Gastroesophageal sphincter (tissue), 4 donors: Measurements from ENCODE around the gene GALNT9. TPM values are rescaled to one million over a fixed set of nuclear protein-coding genes. Genes with fewer than 3 reads are reported as not detected.

Experiments used
- ATAC-seq: fragments of 150-250 bp; one replicate; pipeline ENCODE4 v1.9.1; 2016; ENCODE audit warnings: mild to moderate bottlenecking, moderate library complexity
- H3K27ac ChIP-seq, 4 donors: fragments of 200-600 bp; sonication (generic) in 3 of 4; 1 replicate in 3 of 4; 2 replicates in 1 of 4; pipeline ENCODE4 v1.5.1; 2016 to 2019
- H3K27me3 ChIP-seq: fragments of 200-600 bp; sonication (generic); one replicate; pipeline ENCODE4 v1.5.1; 2019
- H3K36me3 ChIP-seq, 2 donors: fragments of 200-600 bp; sonication (generic); one replicate each; pipeline ENCODE4 v1.5.1; 2019; ENCODE audit warnings: control low read depth in 1 of 2
- H3K4me1 ChIP-seq, 3 donors: fragments of 200-600 bp; sonication (generic); 1 replicate in 2 of 3; 2 replicates in 1 of 3; pipeline ENCODE4 v1.5.1; 2016 to 2019; ENCODE audit warnings: control low read depth in 2 of 3
- H3K4me3 ChIP-seq, 2 donors: fragments of 200-600 bp; sonication (generic); one replicate each; pipeline ENCODE4 v1.5.1; 2019; ENCODE audit warnings: mild to moderate bottlenecking in 1 of 2, moderate library complexity in 1 of 2
- H3K9me3 ChIP-seq, 3 donors: fragments of 200-600 bp; sonication (generic); one replicate each; pipeline ENCODE4 v1.5.1; 2017 to 2019; ENCODE audit warnings: control low read depth in 2 of 3
- EP300 ChIP-seq: sonication (generic); formaldehyde crosslinking; IDR thresholded peaks from one replicate; pipeline ENCODE4 v1.6.1; 2017; ENCODE audit warnings: antibody characterized with exemption, mild to moderate bottlenecking
- POLR2A ChIP-seq, 2 donors: fragments of 450-650 bp; IDR thresholded peaks; one replicate each; pipeline ENCODE4 v1.6.1; 2017; ENCODE audit warnings: antibody characterized with exemption in 2 of 2, mild to moderate bottlenecking in 2 of 2, moderate library complexity in 1 of 2
- POLR2AphosphoS5 ChIP-seq: sonication (generic); formaldehyde crosslinking; IDR thresholded peaks from one replicate; pipeline ENCODE4 v1.6.1; 2017; ENCODE audit warnings: antibody characterized with exemption
- WGBS, 2 donors: methylation state at CpG; one replicate each; pipeline ENCODE4 v1.1.5; 2018; ENCODE audit warnings: low coverage in 1 of 2; 5-methylcytosine and 5-hydroxymethylcytosine counted together
- total RNA-seq, 4 donors: library from RNA; depleted of rRNA; stranded (reverse); fragments of >200 nt; gene quantifications; one replicate each; pipeline ENCODE4 v1.1.0, GENCODE V29; 2016
- TF ChIP-seq, protein P1 (sequence below), 4 experiments: fragments of 200-600 bp in 2 of 4; fragments of 450-650 bp in 2 of 4; sonication (generic) in 1 of 4; IDR thresholded peaks; one replicate each; pipeline ENCODE4 v1.5.1; 2017 to 2019; ENCODE audit warnings: antibody characterized with exemption in 4 of 4, mild to moderate bottlenecking in 2 of 4, moderate library complexity in 2 of 4

The GALNT9 gene
- total RNA-seq, 4 donors from 2014 or later, result 2.0 TPM; not detected in 3

GRCh38 chr12:132166801-132167591 lies 162.4 kb downstream of the GALNT9 start:
- Histone ChIP-seq H3K4me3 (no peak overlapping the region), H3K27ac (no peak overlapping the region), H3K27me3 (peaks cover 88% of the 10 kb centered on the region), H3K9me3 (no peaks in the 10 kb centered on the region), H3K4me1 (peaks cover 0 to 17% (median 8%) of the 10 kb centered on the region in 3 donors), H3K36me3 (no peaks in the 10 kb centered on the region)
- TF ChIP-seq, protein P1, sequence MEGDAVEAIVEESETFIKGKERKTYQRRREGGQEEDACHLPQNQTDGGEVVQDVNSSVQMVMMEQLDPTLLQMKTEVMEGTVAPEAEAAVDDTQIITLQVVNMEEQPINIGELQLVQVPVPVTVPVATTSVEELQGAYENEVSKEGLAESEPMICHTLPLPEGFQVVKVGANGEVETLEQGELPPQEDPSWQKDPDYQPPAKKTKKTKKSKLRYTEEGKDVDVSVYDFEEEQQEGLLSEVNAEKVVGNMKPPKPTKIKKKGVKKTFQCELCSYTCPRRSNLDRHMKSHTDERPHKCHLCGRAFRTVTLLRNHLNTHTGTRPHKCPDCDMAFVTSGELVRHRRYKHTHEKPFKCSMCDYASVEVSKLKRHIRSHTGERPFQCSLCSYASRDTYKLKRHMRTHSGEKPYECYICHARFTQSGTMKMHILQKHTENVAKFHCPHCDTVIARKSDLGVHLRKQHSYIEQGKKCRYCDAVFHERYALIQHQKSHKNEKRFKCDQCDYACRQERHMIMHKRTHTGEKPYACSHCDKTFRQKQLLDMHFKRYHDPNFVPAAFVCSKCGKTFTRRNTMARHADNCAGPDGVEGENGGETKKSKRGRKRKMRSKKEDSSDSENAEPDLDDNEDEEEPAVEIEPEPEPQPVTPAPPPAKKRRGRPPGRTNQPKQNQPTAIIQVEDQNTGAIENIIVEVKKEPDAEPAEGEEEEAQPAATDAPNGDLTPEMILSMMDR (IDR thresholded peaks at IDR 0.05), result no peak
- TF ChIP-seq POLR2AphosphoS5, result no peak
- no peak for TF ChIP-seq POLR2A (IDR thresholded peaks at IDR 0.05)
- TF ChIP-seq EP300, result no peak
- 87 to 95% methylated on average over 2 to 3 of the region's 10 CpGs for WGBS, 2 donors
- ATAC-seq, result no peak

DNA sequence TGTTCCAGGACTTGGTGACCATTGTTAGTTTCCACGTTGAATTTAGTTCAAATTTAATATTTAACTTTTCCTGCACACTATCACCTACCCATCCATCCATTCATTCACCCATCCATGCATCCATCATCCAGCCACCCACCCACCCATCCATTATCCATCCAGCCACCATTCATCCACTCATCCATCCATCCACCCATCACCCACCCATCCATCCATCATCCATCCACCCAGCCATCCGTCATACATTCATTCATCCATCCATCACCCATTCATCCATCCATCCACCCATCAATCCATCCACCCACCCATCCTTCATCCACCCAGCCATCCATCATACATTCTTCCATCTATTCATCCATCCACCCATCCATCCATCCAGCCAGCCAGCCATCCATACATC lies 163.3 kb downstream of the GALNT9 start:
- no peak overlapping the region for H3K27ac ChIP-seq
- peaks cover 0 to 19% (median 8%) of the 10 kb centered on the region in 3 donors for H3K4me1 ChIP-seq
- H3K9me3 ChIP-seq, result no peaks in the 10 kb centered on the region
- WGBS, 2 donors, result 87 to 97% methylated on average over 2 of the region's 2 CpGs
- TF ChIP-seq POLR2AphosphoS5, result no peak
- TF ChIP-seq EP300, result no peak
- TF ChIP-seq POLR2A (IDR thresholded peaks at IDR 0.05), result no peak
- TF ChIP-seq, protein P1 (IDR thresholded peaks at IDR 0.05), result no peak
- H3K36me3 ChIP-seq, result no peaks in the 10 kb centered on the region
- H3K27me3 ChIP-seq, result peaks cover 83% of the 10 kb centered on the region
- no peak overlapping the region for H3K4me3 ChIP-seq
- ATAC-seq, result no peak

- TF ChIP-seq EP300 (no peak), POLR2A (IDR thresholded peaks at IDR 0.05) (no peak), POLR2AphosphoS5 (no peak)
- TF ChIP-seq, protein P1 (IDR thresholded peaks at IDR 0.05), result no peak
- 90 to 93% methylated on average over 6 of the region's 6 CpGs for WGBS, 2 donors
- Histone ChIP-seq H3K27me3 (peaks cover 83% of the 10 kb centered on the region), H3K27ac (no peak overlapping the region), H3K36me3 (no peaks in the 10 kb centered on the region), H3K4me1 (peaks cover 0 to 19% (median 8%) of the 10 kb centered on the region in 3 donors), H3K9me3 (no peaks in the 10 kb centered on the region), H3K4me3 (no peak overlapping the region)
- no peak for ATAC-seq
Observed at GRCh38 chr12:132165584-132165983, 163.8 kb downstream of the GALNT9 start.

GRCh38 chr12:132164426-132164825 lies 165.0 kb downstream of the GALNT9 start:
- Histone ChIP-seq H3K9me3 (no peaks in the 10 kb centered on the region), H3K27me3 (peaks cover 76% of the 10 kb centered on the region), H3K36me3 (no peaks in the 10 kb centered on the region), H3K4me1 (peaks cover 0 to 19% (median 8%) of the 10 kb centered on the region in 3 donors), H3K4me3 (no peak overlapping the region), H3K27ac (no peak overlapping the region)
- TF ChIP-seq EP300 (no peak), POLR2A (IDR thresholded peaks at IDR 0.05) (no peak), POLR2AphosphoS5 (no peak)
- TF ChIP-seq, protein P1 (IDR thresholded peaks at IDR 0.05), result no peak
- ATAC-seq, result no peak
- WGBS, 2 donors, result 66 to 72% methylated on average over 6 to 7 of the region's 7 CpGs

GRCh38 chr12:132163911-132164288 lies 165.5 kb downstream of the GALNT9 start:
- Histone ChIP-seq H3K4me1 (peaks cover 0 to 19% (median 8%) of the 10 kb centered on the region in 3 donors), H3K27ac (no peak overlapping the region), H3K27me3 (peaks cover 71% of the 10 kb centered on the region), H3K4me3 (no peak overlapping the region), H3K36me3 (no peaks in the 10 kb centered on the region), H3K9me3 (no peaks in the 10 kb centered on the region)
- no peak for ATAC-seq
- 34 to 73% methylated on average over 6 to 8 of the region's 11 CpGs for WGBS, 2 donors
- TF ChIP-seq, protein P1 (IDR thresholded peaks at IDR 0.05), result peak in 1 of 4 experiments; percentile 10
- TF ChIP-seq POLR2AphosphoS5 (no peak), EP300 (no peak)
